HG02571 (cell line): ENCODE results near the gene UQCC5.

Source experiments
- ATAC-seq: cut with Tn5 transposase; IDR thresholded peaks from one replicate; pipeline ENCODE4 v1.9.1; 2021; ENCODE audit warnings: mild to moderate bottlenecking, moderate library complexity; ENCODE audit not compliant: unreplicated experiment

UQCC5 gene

DNA sequence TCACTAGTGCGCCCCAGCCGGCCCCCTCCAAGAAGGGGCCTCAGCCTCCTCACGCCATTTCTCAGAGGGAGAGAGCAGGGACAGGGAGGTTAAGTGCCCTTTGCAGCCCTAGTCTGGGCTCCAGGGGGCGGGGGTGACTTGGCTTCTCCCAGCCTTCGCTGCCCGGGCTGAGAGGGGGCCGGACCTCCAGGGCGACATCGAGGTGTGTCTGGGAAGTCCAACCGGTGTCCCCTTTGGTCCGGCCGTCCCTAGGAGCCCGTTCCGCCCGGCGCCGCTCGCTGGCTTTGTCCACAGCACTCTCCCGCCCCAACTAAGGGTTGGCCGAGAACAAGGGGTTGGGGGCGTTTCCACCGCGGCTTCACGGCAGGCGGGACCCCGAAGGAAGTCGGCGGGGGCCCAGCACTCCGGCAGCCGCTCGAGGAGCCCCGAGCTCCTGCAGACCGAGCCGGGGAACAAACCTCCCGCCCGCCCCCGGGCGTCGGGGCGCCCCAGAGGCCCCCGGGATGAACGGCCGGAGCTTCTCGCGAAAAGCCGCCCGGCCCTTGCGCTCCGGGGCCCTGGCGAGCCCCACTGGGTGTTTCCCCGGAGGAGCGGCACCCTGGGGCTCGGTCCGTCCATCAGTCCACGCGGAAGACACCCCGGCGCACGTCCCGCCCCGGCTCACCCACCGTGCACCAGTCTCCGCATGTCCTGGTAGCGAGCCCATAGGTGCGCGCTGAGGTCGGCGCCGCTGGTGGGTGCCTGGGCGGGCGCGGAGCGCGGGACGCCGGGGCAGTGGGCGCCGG lies 3.4 kb upstream of the UQCC5 start:
- ATAC-seq = no peak

GRCh38 chr3:52533623-52534280 lies 2.7 kb upstream of the UQCC5 start, which contains the start of gene NT5DC2:
NT5DC2 (minus strand) TSS chr3:52533857; CDS start chr3:52533737, 120 bp downstream.
- peak; percentile 29 for ATAC-seq

DNA sequence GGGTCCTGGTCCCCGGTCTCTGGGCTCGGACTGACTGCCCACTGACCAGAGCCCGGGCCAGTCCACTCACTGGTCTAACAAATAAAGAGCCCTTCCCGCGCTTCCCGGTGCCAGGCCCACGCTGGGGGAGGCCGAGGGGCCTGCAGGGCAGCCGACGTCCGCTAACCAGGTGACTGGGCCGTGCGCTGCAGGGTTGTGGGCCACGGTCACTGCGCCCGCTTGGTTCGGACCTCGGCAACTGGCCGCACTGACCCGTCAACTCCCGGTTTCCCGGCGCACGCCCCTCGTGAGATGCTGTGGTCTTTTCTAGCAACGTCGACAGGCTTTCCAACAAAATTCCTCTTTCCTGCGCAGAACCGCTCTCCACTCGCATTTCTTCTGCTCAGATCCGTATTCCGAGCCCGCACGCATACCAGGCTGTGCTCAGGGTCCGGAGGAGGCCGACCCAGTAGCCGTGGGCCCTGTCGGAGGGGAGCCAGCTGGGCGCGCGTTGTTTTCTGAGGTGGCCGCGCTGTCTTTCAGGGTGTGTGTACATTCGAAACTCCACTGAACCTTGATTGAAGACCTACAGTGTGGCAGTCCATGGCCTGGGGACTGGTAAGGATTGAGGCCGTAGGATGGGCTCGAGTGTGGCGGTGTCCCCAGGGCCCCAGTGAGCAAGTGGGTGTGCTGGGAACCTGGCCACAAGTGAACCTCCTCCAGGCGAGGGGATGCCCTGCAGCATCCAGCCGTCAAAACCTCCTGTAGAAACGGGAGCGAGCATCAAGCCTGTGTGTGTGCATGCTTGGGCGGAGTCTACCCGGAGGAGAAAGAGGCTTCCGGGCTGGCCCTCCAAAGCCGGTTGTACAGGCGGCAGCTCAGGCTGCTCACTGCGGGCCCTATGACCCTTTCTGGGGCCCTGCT lies 1.9 kb upstream of the UQCC5 start:
- no peak for ATAC-seq

DNA sequence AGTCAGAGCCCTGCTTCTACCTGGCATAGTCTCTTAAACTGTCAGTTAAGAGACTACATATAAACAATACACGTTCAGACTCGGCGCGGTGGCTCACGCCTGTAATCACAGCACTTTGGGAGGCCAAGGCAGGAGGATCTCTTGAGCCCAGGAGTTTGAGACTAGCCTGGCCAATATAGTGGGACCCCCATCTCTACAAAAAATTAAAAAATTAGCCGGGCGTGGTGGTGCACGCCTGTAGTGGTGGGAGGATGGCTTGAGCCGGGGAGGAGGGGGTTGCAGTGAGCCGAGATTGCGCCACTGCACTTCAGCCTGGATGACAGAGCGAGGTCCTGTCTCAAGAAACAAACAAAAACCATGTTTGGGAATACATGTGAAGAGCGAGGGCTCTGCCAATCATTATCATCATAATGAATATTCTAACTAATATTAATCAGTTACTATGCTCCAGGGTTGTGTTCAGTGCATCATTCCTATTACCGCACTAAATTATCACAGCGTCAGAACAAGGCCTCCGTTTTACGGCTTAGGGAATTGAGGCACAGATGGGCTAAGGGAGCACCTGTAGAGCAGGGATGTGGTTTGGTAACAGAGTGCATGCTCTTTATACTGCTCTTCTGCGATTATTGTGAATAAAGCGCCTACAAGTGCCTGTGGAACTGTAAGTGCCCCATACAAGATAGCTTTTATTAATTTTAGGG lies 844 bp upstream of the UQCC5 start:
- no peak for ATAC-seq

DNA sequence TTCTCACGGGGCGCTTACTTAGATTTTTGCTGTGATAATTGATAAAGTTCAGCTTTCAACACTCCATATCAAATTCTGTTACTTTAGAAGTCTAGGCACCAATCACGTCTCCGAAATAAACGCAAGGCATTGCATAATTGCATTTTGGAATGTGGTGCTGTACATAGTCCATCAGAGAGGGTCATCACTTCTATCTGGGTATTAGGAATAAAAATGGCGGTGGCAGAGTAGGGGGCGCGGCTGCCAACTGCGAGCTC lies 365 bp upstream of the UQCC5 start:
- ATAC-seq = no peak

GRCh38 chr3:52537165-52537620 lies 788 bp downstream of the UQCC5 start:
- ATAC-seq = no peak

- ATAC-seq = no peak
These were observed 1.5 kb downstream of the UQCC5 start for GRCh38 chr3:52537726-52538421.

- ATAC-seq = no peak
These were observed 2.7 kb downstream of the UQCC5 start for GRCh38 chr3:52539010-52539653.

DNA sequence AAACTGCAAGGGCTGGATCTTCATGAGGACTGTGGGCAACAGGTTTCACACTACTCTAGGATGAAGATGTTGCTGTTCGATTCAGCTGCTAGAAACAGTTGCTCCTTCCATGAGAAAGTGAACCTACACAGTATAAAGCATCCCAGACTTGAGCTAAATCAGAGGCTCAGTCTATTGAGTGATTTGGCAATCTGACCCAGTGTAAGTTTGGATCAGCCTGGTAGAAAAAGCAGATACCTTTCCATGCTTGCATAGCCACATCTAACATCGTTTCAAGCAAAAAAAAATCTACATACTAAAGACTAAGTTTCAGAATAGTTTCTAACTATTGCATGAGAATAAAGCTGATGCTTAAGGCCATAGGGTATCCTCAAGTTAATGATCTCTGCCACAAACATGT lies 4.6 kb downstream of the UQCC5 start:
- ATAC-seq = no peak

- ATAC-seq = no peak
These were observed 8.5 kb downstream of the UQCC5 start for GRCh38 chr3:52544937-52545336.

GRCh38 chr3:52546111-52546901 lies 9.9 kb downstream of the UQCC5 start:
- ATAC-seq = no peak

- ATAC-seq = no peak
These were observed 10.7 kb downstream of the UQCC5 start for GRCh38 chr3:52547143-52547542.

GRCh38 chr3:52551118-52551517 lies 14.7 kb downstream of the UQCC5 start:
- ATAC-seq = no peak

GRCh38 chr3:52552089-52552488 lies 15.7 kb downstream of the UQCC5 start:
- no peak for ATAC-seq

DNA sequence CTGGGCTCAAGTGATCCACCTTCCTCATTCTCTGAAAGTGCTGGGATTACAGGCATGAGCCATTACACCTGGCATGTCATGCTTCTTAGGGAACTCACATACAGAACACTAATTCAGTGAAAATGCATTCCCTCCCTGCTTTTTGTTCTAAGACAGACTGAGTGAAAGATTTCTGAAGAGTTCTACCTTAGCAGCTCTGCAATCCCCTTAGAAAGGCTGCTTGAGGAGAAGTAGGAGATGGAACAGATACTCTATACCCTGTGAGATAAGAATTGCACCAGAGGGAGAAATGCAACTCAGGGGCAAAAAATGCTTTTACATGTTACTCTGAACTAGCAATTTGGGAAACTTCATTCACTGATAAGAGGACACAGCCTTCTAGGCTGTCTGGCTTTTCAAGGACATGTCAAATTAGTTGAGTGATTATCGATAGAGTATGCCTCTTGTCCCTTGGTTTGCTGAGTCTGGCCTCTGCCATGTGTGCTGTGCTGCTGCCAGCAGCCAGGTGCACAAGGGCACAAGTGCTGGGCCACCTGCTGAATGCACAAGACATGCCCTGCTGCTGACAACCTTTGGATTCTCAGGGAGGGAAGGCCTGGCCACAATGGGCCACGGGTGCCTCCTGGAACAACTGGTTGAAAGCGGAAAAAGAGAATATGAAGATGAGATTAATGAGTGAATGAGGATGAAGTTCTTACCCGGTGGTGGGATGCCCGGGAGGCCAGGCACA lies 17.8 kb downstream of the UQCC5 start:
- no peak for ATAC-seq

DNA sequence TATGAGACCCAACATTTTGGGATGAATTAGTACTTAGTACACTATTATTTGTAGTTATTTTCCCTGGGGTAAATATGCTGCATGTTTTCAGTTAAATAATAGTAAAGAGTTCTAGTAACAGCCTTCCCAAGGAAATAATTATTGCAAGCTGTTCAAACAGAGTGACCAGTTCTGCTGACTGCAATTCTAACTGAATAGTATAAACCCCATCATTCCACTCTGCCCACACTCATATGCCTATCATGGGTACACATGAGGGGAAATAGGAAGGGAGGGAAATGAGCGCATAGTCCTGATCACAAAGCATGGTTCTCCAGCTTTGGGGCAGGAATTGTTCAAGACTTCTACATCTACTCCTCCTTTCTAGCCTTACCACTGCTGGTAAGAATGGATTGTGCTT lies 18.7 kb downstream of the UQCC5 start:
- no peak for ATAC-seq

DNA sequence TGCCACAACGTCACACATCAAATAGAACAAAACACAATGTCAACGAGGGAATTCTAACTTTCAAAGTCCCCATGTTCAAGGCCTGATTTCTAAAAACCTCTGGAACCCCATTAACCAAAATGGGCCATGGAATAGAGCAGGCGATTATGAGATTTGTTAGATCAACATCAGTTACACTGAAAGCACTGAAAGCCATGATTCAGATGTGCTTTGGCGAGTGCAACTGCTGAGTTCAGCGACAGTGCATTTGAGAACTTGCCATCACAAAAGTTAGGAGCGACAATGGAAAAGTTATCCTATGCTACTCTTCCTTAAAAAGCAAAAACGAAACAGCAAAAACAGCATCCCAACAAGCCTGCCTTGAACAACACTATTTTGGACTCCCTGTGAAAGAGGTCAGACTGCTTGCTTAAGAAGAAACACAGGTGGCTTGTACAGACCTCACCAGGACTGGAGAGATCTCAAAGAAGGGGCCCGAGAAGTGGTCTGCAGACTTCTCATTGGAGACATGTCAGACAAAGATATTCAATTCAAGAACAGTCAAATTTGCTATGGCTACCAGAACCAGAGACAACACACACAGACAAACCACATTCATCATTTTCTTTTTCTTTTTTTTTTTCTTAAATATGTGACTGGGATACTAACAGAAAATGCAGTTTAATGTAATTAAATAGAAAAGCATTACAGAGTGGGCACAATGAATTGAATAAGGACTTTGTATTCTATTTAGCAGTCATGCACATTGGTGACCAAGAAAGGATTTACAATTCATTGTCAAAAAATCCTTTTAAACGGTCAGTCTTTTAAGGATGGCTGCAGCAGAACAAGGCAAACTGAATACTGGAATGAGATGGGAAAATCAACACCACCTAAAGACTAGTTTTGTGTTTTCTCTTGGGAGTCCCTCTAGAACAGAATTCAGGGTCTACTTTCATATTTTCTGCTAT lies 20.9 kb downstream of the UQCC5 start:
- no peak for ATAC-seq
